GM11168 (cell line): ENCODE data around the gene CTSE.
"Not testable (repeated sequence)": the region's sequence is repeated elsewhere in the genome, so short reads cannot be mapped to it uniquely, and the experiment has no call there.

Experiments used
- in situ Hi-C: fragments of 300-500 bp; cut with MboI; formaldehyde crosslinking; loops from one replicate; pipeline ENCODE4 v1.12.0; 2022; ENCODE audit warnings: low sequenced_read_pairs; ENCODE audit not compliant: unreplicated experiment

CTSE gene

GRCh38 chr1:206023695-206024094 lies at the start of gene CTSE:
CTSE (minus strand) TSS chr1:206023895; CDS start chr1:206023791, 104 bp downstream.
- in situ Hi-C loops = no loop called here

DNA sequence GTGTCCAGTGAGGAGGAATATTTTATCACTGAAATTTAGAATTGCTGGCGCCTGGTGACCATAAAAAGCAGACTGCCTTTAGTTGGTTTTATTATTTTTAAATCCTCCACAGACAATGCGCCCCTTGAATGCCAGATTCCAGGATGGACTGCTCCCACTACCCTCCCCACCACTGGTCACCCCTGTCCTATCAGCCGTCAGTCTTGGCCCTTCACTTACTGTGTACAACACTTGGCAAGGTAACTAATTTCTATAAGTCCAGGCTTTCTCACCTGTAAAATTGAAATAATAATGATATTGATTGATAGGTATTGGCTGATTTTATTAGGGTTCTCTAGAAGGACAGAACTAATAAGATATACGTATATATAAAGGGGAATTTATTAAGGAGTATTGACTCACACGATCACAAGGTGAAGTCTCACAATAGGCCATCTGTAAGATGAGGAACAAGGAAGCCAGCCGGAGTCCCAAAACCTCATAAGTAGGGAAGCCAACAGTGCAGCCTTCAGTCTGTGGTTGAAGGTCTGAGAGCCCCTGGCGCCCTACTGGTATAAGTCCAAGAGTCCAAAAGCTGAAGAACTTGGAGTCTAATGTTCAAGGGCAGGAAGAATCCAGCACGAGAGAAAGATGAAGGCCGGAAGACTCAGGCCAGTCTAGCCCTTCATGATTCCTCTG lies 47.1 kb upstream of the CTSE start:
- in situ Hi-C loops = no loop called here

- in situ Hi-C loops = no loop called here
These were observed 44.6 kb upstream of the CTSE start for GRCh38 chr1:206068314-206068713.

DNA sequence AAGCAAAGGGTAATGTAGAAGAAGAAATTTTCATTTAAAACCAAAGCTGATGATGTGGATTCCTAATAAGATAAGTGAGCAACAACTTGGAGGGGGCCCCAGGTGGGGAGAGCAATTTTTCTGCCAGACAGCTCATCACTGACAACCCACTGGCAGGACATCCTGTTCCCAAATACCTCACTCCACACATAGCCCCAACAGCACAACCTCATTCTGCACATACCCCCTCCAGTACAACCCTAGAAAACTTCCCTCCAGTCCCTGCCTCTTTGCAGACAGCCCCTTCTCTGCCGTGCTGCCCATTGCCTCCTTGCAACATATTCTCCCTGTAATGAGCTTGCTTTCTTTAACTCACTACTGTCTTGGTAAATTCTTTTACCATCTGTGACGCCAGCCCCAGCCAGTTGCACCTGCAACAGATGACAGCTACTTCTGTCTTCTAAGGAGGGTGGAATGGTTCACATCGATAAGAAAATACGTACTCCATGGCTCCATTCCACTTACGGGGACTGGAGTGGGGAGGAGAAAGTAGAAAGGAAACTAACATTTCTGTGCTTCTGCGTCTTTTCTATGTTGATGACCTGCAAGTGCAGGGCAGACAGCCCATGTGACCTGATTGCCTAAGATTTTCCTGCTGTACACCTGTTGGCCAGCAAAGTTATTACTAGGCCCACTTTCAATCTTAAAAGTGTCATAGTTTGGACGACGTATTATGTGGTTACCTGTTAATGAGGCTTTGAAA lies 44.0 kb upstream of the CTSE start:
- in situ Hi-C loops = no loop called here

- in situ Hi-C loops = no loop called here
These were observed 42.9 kb upstream of the CTSE start for GRCh38 chr1:206066479-206067171.

DNA sequence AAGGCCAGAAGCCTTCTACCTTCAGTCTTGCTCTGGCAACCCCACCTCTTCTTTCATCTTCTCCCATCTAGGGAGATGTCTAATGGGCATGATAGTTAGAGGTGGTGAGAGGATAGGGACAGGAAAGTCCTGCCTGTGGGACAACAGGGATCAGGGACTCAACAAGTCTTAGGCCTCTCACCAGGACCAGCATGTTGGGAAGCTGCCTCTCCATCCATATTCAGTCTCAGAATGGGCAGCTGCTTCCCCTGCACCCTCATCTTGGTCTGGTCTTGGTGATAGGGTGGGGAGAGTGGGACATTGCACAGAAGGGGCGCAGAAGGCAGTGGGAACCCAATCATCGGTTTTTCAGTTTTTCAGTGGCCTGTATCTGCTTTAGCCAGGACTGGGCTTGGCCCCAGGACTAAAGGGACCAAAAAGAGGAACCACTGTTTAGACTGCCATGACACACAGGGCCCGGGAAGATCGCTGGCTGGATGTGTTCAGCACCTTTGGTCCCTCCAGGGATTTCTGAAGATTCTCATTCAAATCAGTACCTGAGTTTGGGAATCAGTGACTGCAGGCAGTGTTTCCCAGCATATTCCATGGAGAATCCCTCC lies 42.0 kb upstream of the CTSE start:
- in situ Hi-C loops = no loop called here

- in situ Hi-C loops = not testable (repeated sequence)
These were observed 40.8 kb upstream of the CTSE start for GRCh38 chr1:206064501-206064900.

DNA sequence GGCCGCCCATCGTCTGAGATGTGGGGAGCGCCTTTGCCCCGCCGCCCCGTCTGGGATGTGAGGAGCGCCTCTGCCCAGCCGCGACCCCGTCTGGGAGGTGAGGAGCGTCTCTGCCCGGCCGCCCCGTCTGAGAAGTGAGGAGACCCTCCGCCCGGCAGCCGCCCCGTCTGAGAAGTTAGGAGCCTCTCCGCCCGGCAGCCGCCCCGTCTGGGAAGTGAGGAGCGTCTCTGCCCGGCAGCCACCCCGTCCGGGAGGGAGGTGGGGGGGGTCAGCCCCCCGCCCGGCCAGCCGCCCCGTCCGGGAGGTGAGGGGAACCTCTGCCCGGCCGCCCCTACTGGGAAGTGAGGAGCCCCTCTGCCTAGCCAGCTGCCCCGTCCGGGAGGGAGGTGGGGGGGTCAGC lies 40.3 kb upstream of the CTSE start:
- in situ Hi-C loops = not testable (repeated sequence)

- in situ Hi-C loops = no loop called here
These were observed 38.8 kb upstream of the CTSE start for GRCh38 chr1:206062464-206062863.

DNA sequence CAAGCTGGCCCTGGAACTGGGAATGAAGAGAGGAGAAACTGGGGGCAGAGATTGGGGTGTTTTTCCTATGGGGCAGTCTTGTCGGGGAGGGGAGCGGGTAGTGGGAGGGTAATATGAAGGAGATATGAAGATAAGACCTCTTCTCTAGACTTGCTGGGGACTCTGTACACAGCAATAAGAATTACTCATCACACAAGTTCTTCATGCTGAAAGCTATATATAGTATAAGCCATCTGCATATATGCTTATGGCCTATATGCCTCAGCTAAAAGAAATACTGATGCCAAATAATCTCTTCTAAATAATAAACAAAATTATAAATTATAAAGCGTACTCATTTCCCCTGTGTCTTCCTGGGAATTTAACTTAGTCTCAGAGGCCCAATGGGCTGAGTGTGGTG lies 37.1 kb upstream of the CTSE start:
- in situ Hi-C loops = no loop called here

- in situ Hi-C loops = no loop called here
These were observed 35.7 kb upstream of the CTSE start for GRCh38 chr1:206059355-206059915.

DNA sequence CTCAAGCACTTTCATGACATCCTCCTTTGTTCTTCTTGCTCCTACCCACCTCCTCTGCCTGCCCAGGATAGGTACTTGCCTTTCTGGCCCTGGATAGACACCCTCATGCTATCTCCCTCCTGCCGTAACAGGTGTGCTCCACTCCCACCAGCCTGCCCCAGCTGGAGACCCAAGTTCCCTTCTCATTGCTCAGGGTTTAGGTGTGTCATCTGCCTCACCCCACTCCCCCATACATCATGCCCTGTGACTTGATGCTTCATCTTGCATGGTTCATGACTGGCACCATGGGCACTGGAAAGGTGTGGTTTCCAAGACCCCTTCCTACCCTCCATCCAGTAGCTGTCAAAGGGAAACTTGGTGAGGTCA lies 35.2 kb upstream of the CTSE start:
- in situ Hi-C loops = no loop called here

- in situ Hi-C loops = not testable (repeated sequence)
These were observed 34.7 kb upstream of the CTSE start for GRCh38 chr1:206058289-206058926.

- in situ Hi-C loops = not testable (repeated sequence)
These were observed 32.1 kb upstream of the CTSE start for GRCh38 chr1:206055639-206056323.

GRCh38 chr1:206055069-206055625 lies 31.5 kb upstream of the CTSE start:
- in situ Hi-C loops = not testable (repeated sequence)

- in situ Hi-C loops = not testable (repeated sequence)
These were observed 29.9 kb upstream of the CTSE start for GRCh38 chr1:206053616-206054015.

DNA sequence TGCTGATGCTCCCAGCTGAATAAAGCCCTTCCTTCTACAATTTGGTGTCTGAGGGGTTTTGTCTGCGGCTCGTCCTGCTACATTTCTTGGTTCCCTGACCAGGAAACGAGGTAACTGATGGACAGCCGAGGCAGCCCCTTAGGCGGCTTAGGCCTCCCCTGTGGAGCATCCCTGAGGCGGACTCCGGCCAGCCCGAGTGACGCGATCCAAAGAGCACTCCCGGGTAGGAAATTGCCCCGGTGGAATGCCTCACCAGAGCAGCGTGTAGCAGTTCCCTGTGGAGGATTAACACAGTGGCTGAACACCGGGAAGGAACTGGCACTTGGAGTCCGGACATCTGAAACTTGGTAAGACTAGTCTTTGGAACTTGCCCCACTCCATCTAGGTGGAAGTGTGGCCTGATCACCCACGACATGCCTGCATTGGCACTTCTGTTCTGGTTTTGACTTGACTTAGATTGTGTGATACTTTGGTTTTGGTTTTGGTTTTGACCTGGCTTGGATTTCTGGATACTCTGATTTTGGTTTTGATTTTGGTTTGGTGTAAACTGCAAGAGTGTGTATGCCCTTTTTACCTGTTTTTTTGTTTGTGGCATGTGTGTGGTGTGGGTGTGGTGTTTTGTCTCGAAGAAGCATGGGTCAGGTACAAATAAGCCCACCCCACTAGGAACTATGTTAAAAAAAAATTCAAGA lies 29.4 kb upstream of the CTSE start, which contains the start of gene RHEX:
Gene RHEX, plus strand, starts transcription at position 255 of the 692 bp plus-strand sequence. CDS start 44,656 bp downstream, outside the sequence.
- in situ Hi-C loops = not testable (repeated sequence)

- in situ Hi-C loops = not testable (repeated sequence)
These were observed 28.7 kb upstream of the CTSE start for GRCh38 chr1:206052231-206052865.
